GM19452 (cell line): Measurements from ENCODE around the gene CYB5D1.
A peak's percentile ranks its signal among the peaks of the same experiment; 100 is the strongest.

Experiments used
- ATAC-seq: cut with Tn5 transposase; IDR thresholded peaks from one replicate; pipeline ENCODE4 v1.9.1; 2021; ENCODE audit not compliant: unreplicated experiment

The CYB5D1 gene

GRCh38 chr17:7844292-7845154, 13.3 kb upstream of the CYB5D1 start:
- ATAC-seq, result peak; percentile 49

GRCh38 chr17:7845359-7846062, 12.3 kb upstream of the CYB5D1 start:
- ATAC-seq, result no peak

GRCh38 chr17:7846063-7846735, 11.6 kb upstream of the CYB5D1 start:
- no peak for ATAC-seq

GRCh38 chr17:7846765-7847661, 10.8 kb upstream of the CYB5D1 start:
- no peak for ATAC-seq

GRCh38 chr17:7848131-7848579, 9.6 kb upstream of the CYB5D1 start:
- no peak for ATAC-seq

GRCh38 chr17:7848739-7849129, 9.1 kb upstream of the CYB5D1 start:
- ATAC-seq, result no peak

GRCh38 chr17:7849130-7849750, 8.6 kb upstream of the CYB5D1 start:
- no peak for ATAC-seq

- no peak for ATAC-seq
These were observed 7.9 kb upstream of the CYB5D1 start for GRCh38 chr17:7849751-7850504.

GRCh38 chr17:7850701-7851437, 6.9 kb upstream of the CYB5D1 start:
- ATAC-seq, result no peak

- peak; percentile 58 for ATAC-seq
These were observed 6.2 kb upstream of the CYB5D1 start for GRCh38 chr17:7851438-7852261.

GRCh38 chr17:7852262-7852670, 5.5 kb upstream of the CYB5D1 start:
- no peak for ATAC-seq

- no peak for ATAC-seq
These were observed 4.7 kb upstream of the CYB5D1 start for GRCh38 chr17:7852919-7853690.

- ATAC-seq, result no peak
These were observed 4.1 kb upstream of the CYB5D1 start for GRCh38 chr17:7853691-7854038.

- no peak for ATAC-seq
These were observed 3.6 kb upstream of the CYB5D1 start for GRCh38 chr17:7854078-7854777.

- ATAC-seq, result no peak
These were observed 2.7 kb upstream of the CYB5D1 start, which contains the start of gene TMEM88 for GRCh38 chr17:7854851-7855659. TSS of gene TMEM88 (plus strand) at chr17:7855066. CDS start at chr17:7855075, 9 bp downstream.

- no peak for ATAC-seq
These were observed 2.2 kb upstream of the CYB5D1 start for GRCh38 chr17:7855660-7856010.
